ENCODE results near the gene AGBL1.

The AGBL1 gene

DNA sequence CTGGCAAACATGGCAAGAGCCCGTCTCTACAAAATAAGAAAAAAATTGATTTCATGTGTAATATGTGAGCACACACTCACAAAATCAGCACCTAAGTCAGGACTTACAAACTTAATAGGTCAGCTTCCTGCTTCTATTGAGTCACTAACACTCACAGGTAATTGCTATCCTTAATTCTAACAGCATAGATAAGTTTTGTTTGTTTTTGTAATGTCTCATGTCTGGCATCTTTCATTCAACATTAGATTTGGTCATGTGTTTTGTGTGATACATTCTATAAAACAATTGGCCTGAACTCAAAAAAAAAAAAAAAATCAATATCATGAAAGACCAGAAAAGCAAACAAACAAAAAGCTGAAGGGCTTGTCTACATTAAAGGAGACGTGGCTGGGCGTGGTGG is 564.7 kb downstream of the AGBL1 start:
- TF ChIP-seq, protein P1, sequence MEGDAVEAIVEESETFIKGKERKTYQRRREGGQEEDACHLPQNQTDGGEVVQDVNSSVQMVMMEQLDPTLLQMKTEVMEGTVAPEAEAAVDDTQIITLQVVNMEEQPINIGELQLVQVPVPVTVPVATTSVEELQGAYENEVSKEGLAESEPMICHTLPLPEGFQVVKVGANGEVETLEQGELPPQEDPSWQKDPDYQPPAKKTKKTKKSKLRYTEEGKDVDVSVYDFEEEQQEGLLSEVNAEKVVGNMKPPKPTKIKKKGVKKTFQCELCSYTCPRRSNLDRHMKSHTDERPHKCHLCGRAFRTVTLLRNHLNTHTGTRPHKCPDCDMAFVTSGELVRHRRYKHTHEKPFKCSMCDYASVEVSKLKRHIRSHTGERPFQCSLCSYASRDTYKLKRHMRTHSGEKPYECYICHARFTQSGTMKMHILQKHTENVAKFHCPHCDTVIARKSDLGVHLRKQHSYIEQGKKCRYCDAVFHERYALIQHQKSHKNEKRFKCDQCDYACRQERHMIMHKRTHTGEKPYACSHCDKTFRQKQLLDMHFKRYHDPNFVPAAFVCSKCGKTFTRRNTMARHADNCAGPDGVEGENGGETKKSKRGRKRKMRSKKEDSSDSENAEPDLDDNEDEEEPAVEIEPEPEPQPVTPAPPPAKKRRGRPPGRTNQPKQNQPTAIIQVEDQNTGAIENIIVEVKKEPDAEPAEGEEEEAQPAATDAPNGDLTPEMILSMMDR (IDR thresholded peaks at IDR 0.05): no peak
- Mint-ChIP-seq H3K4me1 (peaks cover 10% of the 10 kb centered on the region), H3K27ac (no peak overlapping the region), H3K4me3 (no peak overlapping the region), H3K27me3 (ENCODE audit: low read depth, poor library complexity) (no peaks in the 10 kb centered on the region), H3K9me3 (no peaks in the 10 kb centered on the region), H3K36me3 (ENCODE audit: low read depth) (no peaks in the 10 kb centered on the region)
- no peak for DNase-seq

DNA sequence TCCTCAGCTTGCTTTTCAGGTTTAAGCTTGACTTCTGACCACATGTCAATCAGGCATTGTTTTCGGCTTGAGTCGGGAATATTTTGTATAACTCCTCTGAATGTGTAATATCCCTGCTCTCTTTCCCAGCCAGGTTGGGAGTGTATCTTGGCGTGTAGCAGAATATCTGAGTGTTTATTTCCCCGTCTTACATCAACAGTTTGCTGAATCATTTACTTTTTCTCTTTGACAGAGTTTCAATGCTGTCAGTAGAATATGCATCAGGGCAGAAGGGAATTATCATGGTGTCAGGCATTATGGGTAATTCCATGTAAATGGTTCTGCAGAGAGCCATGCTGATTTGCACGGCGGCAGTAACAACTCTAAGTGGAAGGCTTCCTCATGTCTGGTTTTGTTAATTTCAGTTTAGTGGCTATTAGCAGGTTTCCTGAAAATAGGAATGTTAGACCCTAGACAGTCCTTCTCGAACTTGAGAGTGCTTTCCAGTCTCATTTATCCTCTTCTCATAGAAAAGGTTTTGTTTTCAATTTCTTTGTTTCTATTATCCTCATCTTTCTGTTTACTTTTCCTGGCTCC is 566.3 kb downstream of the AGBL1 start:
- no peaks in the 10 kb centered on the region for H3K9me3 Mint-ChIP-seq
- H3K27ac Mint-ChIP-seq: peak overlapping the region; percentile 91
- TF ChIP-seq, protein P1 (IDR thresholded peaks at IDR 0.05): no peak
- no peaks in the 10 kb centered on the region for H3K27me3 Mint-ChIP-seq (ENCODE audit: low read depth, poor library complexity)
- DNase-seq: no peak
- H3K4me1 Mint-ChIP-seq: peaks cover 10% of the 10 kb centered on the region
- H3K4me3 Mint-ChIP-seq: no peak overlapping the region
- H3K36me3 Mint-ChIP-seq (ENCODE audit: low read depth): no peaks in the 10 kb centered on the region

DNA sequence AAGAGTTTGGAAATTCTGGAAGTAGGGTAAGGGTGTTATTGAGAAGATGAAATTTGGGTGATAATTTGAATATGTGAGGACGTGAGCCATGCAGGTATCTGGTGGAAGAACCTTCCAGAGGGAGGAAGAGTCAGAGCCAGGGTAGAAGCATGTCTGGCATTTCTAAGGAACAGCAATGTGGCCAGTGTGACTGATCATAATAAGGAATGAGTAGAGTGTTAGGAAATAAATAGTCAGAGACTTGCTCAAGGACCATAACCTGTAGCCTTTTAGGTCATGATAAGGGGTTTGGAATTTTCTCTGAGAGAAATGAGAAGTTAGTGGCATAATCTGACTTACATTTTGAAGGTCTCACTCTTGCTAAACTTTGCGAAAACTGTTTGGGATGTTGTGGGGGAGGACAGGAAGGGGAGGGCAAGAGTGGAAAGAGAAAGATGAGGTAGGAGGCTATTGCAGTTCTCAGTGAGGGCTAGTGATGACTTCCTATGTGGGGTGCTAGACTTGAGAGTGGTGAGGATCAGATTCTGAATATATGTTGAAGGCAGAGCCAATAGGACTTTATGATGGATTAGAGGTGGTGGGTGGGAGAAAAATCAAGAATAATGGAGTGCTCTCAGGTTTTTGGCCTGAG is 568.3 kb downstream of the AGBL1 start:
- TF ChIP-seq, protein P1 (IDR thresholded peaks at IDR 0.05): no peak
- Mint-ChIP-seq H3K4me1 (peaks cover 10% of the 10 kb centered on the region), H3K9me3 (no peaks in the 10 kb centered on the region), H3K27ac (no peak overlapping the region), H3K27me3 (ENCODE audit: low read depth, poor library complexity) (peaks cover 2% of the 10 kb centered on the region), H3K4me3 (no peak overlapping the region), H3K36me3 (ENCODE audit: low read depth) (no peaks in the 10 kb centered on the region)
- no peak for DNase-seq

DNA sequence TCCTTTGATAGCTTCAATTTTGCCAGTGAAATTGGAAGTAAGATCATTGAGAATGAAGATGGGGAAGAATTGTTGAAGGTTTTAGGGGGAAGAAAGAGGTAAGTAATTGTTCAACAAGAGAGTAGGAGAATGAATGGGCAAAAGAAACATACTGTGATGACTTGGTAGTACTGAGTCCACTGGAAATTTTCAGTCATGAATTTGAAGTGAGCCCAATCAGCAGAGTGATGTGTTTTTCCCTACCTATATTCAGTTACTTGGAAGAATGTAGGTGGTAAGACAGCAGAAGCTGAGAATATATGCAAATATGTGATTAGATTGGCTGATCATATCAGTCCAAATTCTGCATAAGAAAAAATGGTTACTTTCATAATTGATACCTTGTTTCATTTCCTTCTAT is 569.6 kb downstream of the AGBL1 start:
- peaks cover 6% of the 10 kb centered on the region for H3K27me3 Mint-ChIP-seq (ENCODE audit: low read depth, poor library complexity)
- TF ChIP-seq, protein P1 (IDR thresholded peaks at IDR 0.05): no peak
- H3K9me3 Mint-ChIP-seq: no peaks in the 10 kb centered on the region
- H3K27ac Mint-ChIP-seq: no peak overlapping the region
- DNase-seq: no peak
- H3K4me3 Mint-ChIP-seq: no peak overlapping the region
- H3K4me1 Mint-ChIP-seq: peaks cover 10% of the 10 kb centered on the region
- H3K36me3 Mint-ChIP-seq (ENCODE audit: low read depth): no peaks in the 10 kb centered on the region

DNA sequence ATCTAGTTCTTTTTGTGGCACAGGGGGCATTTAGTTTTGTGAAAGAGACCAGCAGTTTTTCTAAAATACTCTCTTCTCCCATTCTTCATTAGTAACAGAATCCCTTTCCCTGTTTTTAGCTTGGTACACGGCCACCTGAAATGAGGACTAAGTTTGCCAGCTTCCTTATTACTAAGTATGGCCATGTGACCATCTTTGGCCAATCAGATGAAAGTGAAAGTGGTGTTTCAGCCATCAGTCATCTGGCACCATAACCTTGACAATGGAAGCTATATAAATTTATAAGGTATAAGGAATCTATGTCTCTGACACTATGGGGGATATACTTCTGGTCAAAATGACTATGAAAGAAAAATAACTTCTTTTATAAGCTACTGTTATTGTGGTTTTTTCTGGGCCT is 570.4 kb downstream of the AGBL1 start:
- peaks cover 10% of the 10 kb centered on the region for H3K4me1 Mint-ChIP-seq
- H3K4me3 Mint-ChIP-seq: no peak overlapping the region
- H3K9me3 Mint-ChIP-seq: no peaks in the 10 kb centered on the region
- peaks cover 6% of the 10 kb centered on the region for H3K27me3 Mint-ChIP-seq (ENCODE audit: low read depth, poor library complexity)
- DNase-seq: no peak
- no peaks in the 10 kb centered on the region for H3K36me3 Mint-ChIP-seq (ENCODE audit: low read depth)
- H3K27ac Mint-ChIP-seq: no peak overlapping the region
- TF ChIP-seq, protein P1 (IDR thresholded peaks at IDR 0.05): no peak

All from nephron progenitor cell (in vitro differentiated cells).